ENCODE results near the gene SLC4A3. TPM values are rescaled to one million over a fixed set of nuclear protein-coding genes. Genes with fewer than 3 reads are reported as not detected.

SLC4A3 gene
- total and polyA plus RNA-seq, 8 donors: 1.4 to 10.2 (median 2.9) TPM

DNA sequence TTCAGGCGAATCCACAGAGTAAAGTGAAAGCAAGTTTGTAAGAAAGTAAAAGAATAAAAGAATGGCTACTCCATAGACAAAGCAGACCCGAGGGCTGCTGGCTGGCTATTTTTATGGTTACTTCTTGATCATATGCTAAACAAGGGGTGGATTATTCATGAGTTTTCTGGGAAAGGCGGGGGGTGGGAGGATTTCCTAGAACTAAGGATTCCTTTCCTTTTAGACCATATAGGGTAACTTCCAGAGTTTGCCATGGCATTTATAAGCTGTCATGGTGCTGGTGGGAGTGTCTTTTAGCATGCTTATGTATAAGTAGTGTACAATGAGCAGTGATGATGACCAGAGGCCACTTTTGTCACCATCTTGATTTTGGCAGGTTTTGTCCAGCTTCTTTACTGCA is 59.8 kb downstream of the SLC4A3 start:
- Histone ChIP-seq H3K9me3 (no peaks in the 10 kb centered on the region), H3K36me3 (no peaks in the 10 kb centered on the region), H3K4me1 (no peaks in the 10 kb centered on the region), H3K27ac (no peak overlapping the region), H3K27me3 (no peaks in the 10 kb centered on the region), H3K4me3 (no peak overlapping the region)
- no peak for TF ChIP-seq CTCF (IDR thresholded peaks at IDR 0.05)
- FAIRE-seq (no peak), ATAC-seq (no peak), DNase-seq (no peak)
- 60 to 72% methylated on average over 3 of the region's 3 CpGs for WGBS, 2 donors
- intact Hi-C loops (cut with DNase I): no loop called here

DNA sequence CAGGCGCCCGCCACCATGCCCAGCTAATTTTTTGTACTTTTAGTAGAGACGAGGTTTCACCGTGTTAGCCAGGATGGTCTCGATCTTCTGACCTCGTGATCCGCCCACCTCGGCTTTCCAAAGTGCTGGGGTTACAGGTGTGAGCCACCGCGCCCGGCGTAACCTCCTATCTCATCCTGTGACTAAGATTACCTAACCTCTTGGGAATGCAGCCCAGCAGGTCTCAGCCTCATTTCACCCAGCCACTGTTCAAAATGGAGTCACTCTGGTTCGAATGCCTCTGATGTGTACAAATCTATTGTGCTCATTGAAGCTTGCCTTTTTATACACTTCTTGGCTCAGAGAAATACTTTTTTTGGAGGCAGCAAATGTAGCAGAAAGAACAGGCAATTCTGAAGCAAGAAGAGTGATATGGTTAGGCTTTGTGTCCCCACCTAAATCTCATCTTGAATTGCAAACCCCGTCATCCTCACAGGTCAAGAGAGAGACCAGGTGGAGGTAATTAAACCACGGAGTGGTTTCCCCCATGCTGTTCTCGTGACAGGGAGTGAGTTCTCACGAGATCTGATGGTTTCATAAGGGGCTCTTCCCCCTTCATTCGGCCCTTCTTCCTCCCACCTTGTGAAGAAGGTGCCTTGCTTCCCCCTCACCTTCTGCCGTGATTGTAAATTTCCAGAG is 60.6 kb downstream of the SLC4A3 start:
- intact Hi-C loops (cut with DNase I): no loop called here

DNA sequence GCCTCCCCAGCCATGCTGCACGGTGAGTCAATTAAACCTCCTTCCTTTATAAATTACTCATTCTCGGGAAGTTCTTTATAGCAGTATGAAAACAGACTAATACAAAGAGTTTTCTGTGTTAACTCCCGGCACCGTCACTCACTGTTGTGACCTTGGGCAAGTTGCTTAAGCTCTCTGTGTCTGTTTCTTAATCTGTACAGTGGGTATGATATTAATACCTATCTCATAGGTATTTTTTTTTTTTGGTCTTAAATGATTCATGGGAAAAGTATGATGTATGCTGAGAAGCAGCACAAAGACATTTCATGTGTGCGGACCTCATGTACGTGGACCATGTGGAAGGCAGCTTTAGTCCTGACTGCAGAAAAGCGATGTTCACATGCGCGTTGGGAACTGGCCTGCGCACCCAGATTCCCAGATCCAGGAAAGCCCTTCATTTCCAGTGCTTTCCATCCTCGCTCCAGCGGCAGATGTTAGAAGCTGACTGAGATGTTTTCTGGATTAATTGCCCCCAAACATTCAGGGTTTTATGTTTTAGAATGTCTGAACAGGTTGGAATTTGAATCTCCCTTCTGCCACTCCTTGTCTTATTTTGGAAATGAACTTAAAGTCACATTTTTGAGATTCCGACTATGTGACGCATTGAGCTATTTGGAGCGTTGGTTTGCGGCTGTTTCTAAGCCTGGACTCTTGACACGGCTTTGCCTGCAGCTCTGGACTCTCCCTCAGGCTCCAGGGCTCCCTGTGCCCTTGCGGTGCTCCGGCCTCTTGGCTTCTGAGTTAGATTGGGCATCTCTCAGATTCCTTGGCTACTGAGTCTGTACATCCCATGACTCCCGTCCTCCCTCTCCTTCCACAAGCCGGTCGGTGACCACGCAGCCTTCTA is 61.4 kb downstream of the SLC4A3 start:
- H3K27me3 ChIP-seq: no peaks in the 10 kb centered on the region
- FAIRE-seq (no peak), ATAC-seq (no peak), DNase-seq (no peak)
- no peak overlapping the region for H3K4me3 ChIP-seq
- 56 to 69% methylated on average over 23 of the region's 23 CpGs for WGBS, 2 donors
- TF ChIP-seq CTCF (IDR thresholded peaks at IDR 0.05): no peak
- intact Hi-C loops (cut with DNase I): no loop called here
- no peaks in the 10 kb centered on the region for H3K36me3 ChIP-seq
- H3K27ac ChIP-seq: no peak overlapping the region
- no peaks in the 10 kb centered on the region for H3K9me3 ChIP-seq
- no peaks in the 10 kb centered on the region for H3K4me1 ChIP-seq

More for the DNA sequence above, 60.6 kb downstream of the SLC4A3 start:
- ATAC-seq: no peak
- Histone ChIP-seq H3K27me3 (no peaks in the 10 kb centered on the region), H3K27ac (no peak overlapping the region), H3K4me1 (no peaks in the 10 kb centered on the region), H3K9me3 (no peaks in the 10 kb centered on the region), H3K4me3 (no peak overlapping the region), H3K36me3 (no peaks in the 10 kb centered on the region)
- no peak for DNase-seq
- 51 to 55% methylated on average over 18 to 19 of the region's 19 CpGs for WGBS, 2 donors
- FAIRE-seq: no peak
- TF ChIP-seq CTCF (IDR thresholded peaks at IDR 0.05): no peak

- TF ChIP-seq CTCF (IDR thresholded peaks at IDR 0.05): peak; percentile 39 to 78 (median 70)
- ATAC-seq (peak; percentile 47 to 68 (median 64)), DNase-seq (peak in 2 of 6 donors; percentile 23 to 50), FAIRE-seq (peak; percentile 95)
- WGBS, 2 donors: 24% methylated on average over 17 of the region's 17 CpGs
- intact Hi-C loops (cut with DNase I): no loop called here
- H3K36me3 ChIP-seq: no peaks in the 10 kb centered on the region
- no peaks in the 10 kb centered on the region for H3K27me3 ChIP-seq
- H3K4me1 ChIP-seq: no peaks in the 10 kb centered on the region
- no peak overlapping the region for H3K27ac ChIP-seq
- no peak overlapping the region for H3K4me3 ChIP-seq
- no peaks in the 10 kb centered on the region for H3K9me3 ChIP-seq
These were observed 62.5 kb downstream of the SLC4A3 start for GRCh38 chr2:219689676-219690628.
